Gastroesophageal sphincter (tissue), 3 donors: ENCODE data around the gene HIP1.

Source experiments
- CTCF ChIP-seq, 4 experiments: fragments of 200-600 bp in 2 of 4; fragments of 450-650 bp in 2 of 4; sonication (generic) in 1 of 4; IDR thresholded peaks; one replicate each; pipeline ENCODE4 v1.5.1; 2017 to 2019; ENCODE audit warnings: antibody characterized with exemption in 4 of 4, mild to moderate bottlenecking in 2 of 4, moderate library complexity in 2 of 4
- POLR2A ChIP-seq, 2 donors: fragments of 450-650 bp; IDR thresholded peaks; one replicate each; pipeline ENCODE4 v1.6.1; 2017; ENCODE audit warnings: antibody characterized with exemption in 2 of 2, mild to moderate bottlenecking in 2 of 2, moderate library complexity in 1 of 2
- POLR2AphosphoS5 ChIP-seq: sonication (generic); formaldehyde crosslinking; IDR thresholded peaks from one replicate; pipeline ENCODE4 v1.6.1; 2017; ENCODE audit warnings: antibody characterized with exemption

- TF ChIP-seq CTCF (IDR thresholded peaks at IDR 0.05) (no peak), POLR2AphosphoS5 (no peak), POLR2A (IDR thresholded peaks at IDR 0.05) (no peak)
These were observed 192.3 kb downstream of the HIP1 start for GRCh38 chr7:75546237-75547015.
